ENCODE measurements around the gene GPR155. TPM values are rescaled to one million over a fixed set of nuclear protein-coding genes. Genes with fewer than 3 reads are reported as not detected.

The GPR155 gene
- total and polyA plus RNA-seq, 8 donors, result 0.87 to 43.1 (median 13.6) TPM

- no peak for DNase-seq
- Histone ChIP-seq H3K27ac (no peak overlapping the region), H3K4me1 (no peaks in the 10 kb centered on the region), H3K4me3 (no peak overlapping the region), H3K9me3 (peaks cover 0 to 27% (median 9%) of the 10 kb centered on the region in 4 donors), H3K36me3 (no peaks in the 10 kb centered on the region), H3K27me3 (no peaks in the 10 kb centered on the region)
- TF ChIP-seq CTCF (IDR thresholded peaks at IDR 0.05), result no peak
- no peak for TF ChIP-seq EP300 (IDR thresholded peaks at IDR 0.05)
- no peak for TF ChIP-seq POLR2AphosphoS5 (IDR thresholded peaks at IDR 0.05)
- no peak for TF ChIP-seq POLR2A (IDR thresholded peaks at IDR 0.05)
- WGBS, 5 donors, result 48 to 55% (median 52%) methylated on average over 5 of the region's 5 CpGs
- intact Hi-C loops (cut with DNase I; ENCODE audit: low total_unique reads), result no loop called here
Measured at GRCh38 chr2:174511580-174512260, 24.9 kb upstream of the GPR155 start.

- no peak for TF ChIP-seq POLR2A (IDR thresholded peaks at IDR 0.05)
- TF ChIP-seq POLR2AphosphoS5 (IDR thresholded peaks at IDR 0.05), result no peak
- TF ChIP-seq EP300 (IDR thresholded peaks at IDR 0.05), result no peak
- TF ChIP-seq CTCF (IDR thresholded peaks at IDR 0.05), result no peak
- 39 to 48% (median 44%) methylated on average over 2 of the region's 2 CpGs for WGBS, 5 donors
- no peak for DNase-seq
Measured at GRCh38 chr2:174510583-174511189, 23.9 kb upstream of the GPR155 start.

GRCh38 chr2:174503161-174503809 lies 16.5 kb upstream of the GPR155 start:
- no peak for DNase-seq
- no peak for TF ChIP-seq CTCF (IDR thresholded peaks at IDR 0.05)
- TF ChIP-seq POLR2AphosphoS5 (IDR thresholded peaks at IDR 0.05), result no peak
- TF ChIP-seq EP300 (IDR thresholded peaks at IDR 0.05), result no peak
- no peak for TF ChIP-seq POLR2A (IDR thresholded peaks at IDR 0.05)
- H3K27me3 ChIP-seq, result no peaks in the 10 kb centered on the region
- no peaks in the 10 kb centered on the region for H3K4me1 ChIP-seq
- intact Hi-C loops (cut with DNase I; ENCODE audit: low total_unique reads), result no loop called here
- H3K4me3 ChIP-seq, result no peak overlapping the region
- 46 to 69% (median 60%) methylated on average over 3 of the region's 3 CpGs for WGBS, 5 donors
- H3K36me3 ChIP-seq, result no peaks in the 10 kb centered on the region
- H3K27ac ChIP-seq, result no peak overlapping the region
- H3K9me3 ChIP-seq, result peaks cover 0 to 7% (median 0%) of the 10 kb centered on the region in 4 donors

More at GRCh38 chr2:174510583-174511189, 23.9 kb upstream of the GPR155 start:
- Histone ChIP-seq H3K36me3 (no peaks in the 10 kb centered on the region), H3K4me3 (no peak overlapping the region), H3K9me3 (peaks cover 0 to 27% (median 9%) of the 10 kb centered on the region in 4 donors), H3K4me1 (no peaks in the 10 kb centered on the region), H3K27ac (no peak overlapping the region), H3K27me3 (no peaks in the 10 kb centered on the region)
- intact Hi-C loops (cut with DNase I; ENCODE audit: low total_unique reads), result no loop called here

GRCh38 chr2:174499371-174499770 lies 12.5 kb upstream of the GPR155 start:
- H3K36me3 ChIP-seq, result no peaks in the 10 kb centered on the region
- no peak for TF ChIP-seq POLR2AphosphoS5 (IDR thresholded peaks at IDR 0.05)
- no peak for TF ChIP-seq EP300 (IDR thresholded peaks at IDR 0.05)
- no peak for TF ChIP-seq POLR2A (IDR thresholded peaks at IDR 0.05)
- TF ChIP-seq CTCF (IDR thresholded peaks at IDR 0.05), result no peak
- intact Hi-C loops (cut with DNase I; ENCODE audit: low total_unique reads), result no loop called here
- H3K4me1 ChIP-seq, result peaks cover 0 to 6% (median 0%) of the 10 kb centered on the region in 4 donors
- WGBS, 5 donors, result 88 to 97% (median 94%) methylated on average over 5 of the region's 5 CpGs
- no peaks in the 10 kb centered on the region for H3K27me3 ChIP-seq
- no peak overlapping the region for H3K4me3 ChIP-seq
- H3K27ac ChIP-seq, result no peak overlapping the region
- H3K9me3 ChIP-seq, result no peaks in the 10 kb centered on the region
- no peak for DNase-seq
